Measurements from ENCODE around the gene MCM10. TPM values are rescaled to one million over a fixed set of nuclear protein-coding genes. Genes with fewer than 3 reads are reported as not detected.

The MCM10 gene
- total and polyA plus RNA-seq, 12 donors, result 0.07 to 3.8 (median 0.25) TPM; not detected in 3

DNA sequence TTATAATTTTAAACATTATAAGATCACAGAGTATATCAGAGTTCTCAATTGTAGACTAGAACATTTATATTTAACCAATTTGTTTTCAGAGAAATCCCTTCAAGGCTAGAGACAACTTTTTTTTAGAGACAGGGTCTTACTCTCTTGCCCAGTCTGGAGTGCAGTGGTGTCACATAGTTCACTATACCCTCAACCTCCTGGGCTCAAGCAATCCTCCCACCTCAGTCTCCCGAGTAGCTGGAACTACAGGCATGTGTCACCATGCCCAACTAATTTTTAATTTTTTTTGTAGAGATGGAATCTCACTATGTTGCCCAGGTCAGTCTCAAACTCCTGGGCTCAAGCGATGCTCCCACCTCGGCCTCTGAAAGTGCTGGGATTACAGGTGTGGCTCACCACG is 57.5 kb downstream of the MCM10 start:
- H3K36me3 ChIP-seq, result no peaks in the 10 kb centered on the region
- intact Hi-C loops (cut with DNase I), result no loop called here
- ATAC-seq, result no peak
- no peak for DNase-seq
- TF ChIP-seq, protein P1, sequence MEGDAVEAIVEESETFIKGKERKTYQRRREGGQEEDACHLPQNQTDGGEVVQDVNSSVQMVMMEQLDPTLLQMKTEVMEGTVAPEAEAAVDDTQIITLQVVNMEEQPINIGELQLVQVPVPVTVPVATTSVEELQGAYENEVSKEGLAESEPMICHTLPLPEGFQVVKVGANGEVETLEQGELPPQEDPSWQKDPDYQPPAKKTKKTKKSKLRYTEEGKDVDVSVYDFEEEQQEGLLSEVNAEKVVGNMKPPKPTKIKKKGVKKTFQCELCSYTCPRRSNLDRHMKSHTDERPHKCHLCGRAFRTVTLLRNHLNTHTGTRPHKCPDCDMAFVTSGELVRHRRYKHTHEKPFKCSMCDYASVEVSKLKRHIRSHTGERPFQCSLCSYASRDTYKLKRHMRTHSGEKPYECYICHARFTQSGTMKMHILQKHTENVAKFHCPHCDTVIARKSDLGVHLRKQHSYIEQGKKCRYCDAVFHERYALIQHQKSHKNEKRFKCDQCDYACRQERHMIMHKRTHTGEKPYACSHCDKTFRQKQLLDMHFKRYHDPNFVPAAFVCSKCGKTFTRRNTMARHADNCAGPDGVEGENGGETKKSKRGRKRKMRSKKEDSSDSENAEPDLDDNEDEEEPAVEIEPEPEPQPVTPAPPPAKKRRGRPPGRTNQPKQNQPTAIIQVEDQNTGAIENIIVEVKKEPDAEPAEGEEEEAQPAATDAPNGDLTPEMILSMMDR (IDR thresholded peaks at IDR 0.05), result no peak
- H3K4me1 ChIP-seq, result no peaks in the 10 kb centered on the region
- WGBS, 2 donors, result 93 to 94% methylated on average over 4 of the region's 4 CpGs
- H3K27ac ChIP-seq, result no peak overlapping the region
- H3K27me3 ChIP-seq, result no peaks in the 10 kb centered on the region
- no peak overlapping the region for H3K4me3 ChIP-seq
- no peaks in the 10 kb centered on the region for H3K9me3 ChIP-seq

DNA sequence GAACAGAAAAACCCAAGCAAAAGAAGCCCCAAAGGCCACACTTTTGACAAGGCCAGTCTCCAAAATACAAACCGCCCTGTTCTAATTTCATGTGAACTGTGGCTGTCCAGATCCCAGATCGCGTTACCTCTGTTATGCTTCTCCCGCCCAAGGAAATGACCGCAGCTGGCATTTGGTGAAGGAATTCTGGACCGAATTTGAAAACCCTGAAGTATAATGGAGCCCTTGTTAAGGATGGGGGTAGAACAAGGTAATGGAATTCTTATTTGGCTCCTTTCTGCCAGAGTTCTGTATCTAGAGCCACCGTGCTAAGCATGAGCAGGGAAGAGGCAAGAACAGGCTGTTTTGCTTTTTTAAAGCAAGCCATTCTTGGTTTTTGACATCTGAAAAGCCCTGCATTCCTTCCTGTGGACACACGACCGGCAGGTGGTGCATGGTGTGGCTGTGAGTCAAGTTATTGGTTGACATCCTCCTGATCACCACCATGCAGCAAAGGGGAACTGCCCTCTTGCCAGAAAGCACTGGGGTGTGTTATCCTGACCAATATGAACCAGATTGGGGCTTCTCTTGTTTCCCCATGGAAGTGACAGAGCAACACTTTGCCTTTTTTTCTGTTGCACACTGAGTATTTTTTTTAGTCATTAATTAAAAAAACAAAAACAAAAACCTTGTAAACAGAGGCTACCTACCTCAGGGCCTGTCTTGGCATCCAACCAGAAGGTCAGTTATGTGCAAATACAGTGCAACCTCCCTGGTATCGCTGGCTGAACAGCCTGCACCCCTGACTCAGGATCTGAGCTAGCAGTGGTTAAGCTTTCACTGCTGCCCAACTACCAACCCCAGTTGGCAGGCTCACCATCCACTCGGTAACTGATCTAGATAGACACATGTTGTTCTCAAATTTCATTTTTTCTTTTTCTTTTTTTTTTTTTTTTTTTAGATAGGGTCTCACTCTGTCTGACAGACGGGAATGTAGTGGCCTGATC is 58.6 kb downstream of the MCM10 start:
- H3K27ac ChIP-seq, result no peak overlapping the region
- DNase-seq, result no peak
- TF ChIP-seq, protein P1 (IDR thresholded peaks at IDR 0.05), result peak in 1 of 9 donors; percentile 16
- H3K4me3 ChIP-seq, result no peak overlapping the region
- no peaks in the 10 kb centered on the region for H3K4me1 ChIP-seq
- H3K27me3 ChIP-seq, result no peaks in the 10 kb centered on the region
- intact Hi-C loops (cut with DNase I), result no loop called here
- no peaks in the 10 kb centered on the region for H3K9me3 ChIP-seq
- WGBS, 2 donors, result 58 to 64% methylated on average over 12 of the region's 12 CpGs
- H3K36me3 ChIP-seq, result no peaks in the 10 kb centered on the region
- no peak for ATAC-seq

DNA sequence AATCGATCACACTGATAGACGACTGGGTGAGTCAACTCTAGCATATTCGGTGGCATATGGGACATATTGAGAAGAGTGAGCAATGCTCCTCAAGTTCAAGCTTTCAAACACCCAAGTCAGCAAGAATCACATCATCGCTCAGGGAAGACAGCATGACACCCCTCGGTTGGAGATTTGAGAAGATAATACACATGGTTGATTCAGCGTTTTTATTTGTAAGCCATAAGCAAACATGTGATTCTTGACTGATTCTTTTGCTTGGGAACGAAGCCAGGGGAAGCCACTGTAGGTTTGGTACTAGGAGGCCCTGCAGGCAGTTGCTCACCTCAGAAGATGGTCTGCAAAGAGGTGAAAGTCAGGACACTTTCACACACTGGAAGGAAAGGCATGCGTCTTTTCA is 60.2 kb downstream of the MCM10 start:
- H3K9me3 ChIP-seq, result no peaks in the 10 kb centered on the region
- TF ChIP-seq, protein P1 (IDR thresholded peaks at IDR 0.05), result no peak
- intact Hi-C loops (cut with DNase I), result no loop called here
- DNase-seq, result no peak
- WGBS, 2 donors, result 89 to 92% methylated on average over 8 of the region's 8 CpGs
- H3K27me3 ChIP-seq, result no peaks in the 10 kb centered on the region
- H3K27ac ChIP-seq, result no peak overlapping the region
- ATAC-seq, result no peak
- H3K36me3 ChIP-seq, result no peaks in the 10 kb centered on the region
- H3K4me3 ChIP-seq, result no peak overlapping the region
- no peaks in the 10 kb centered on the region for H3K4me1 ChIP-seq

DNA sequence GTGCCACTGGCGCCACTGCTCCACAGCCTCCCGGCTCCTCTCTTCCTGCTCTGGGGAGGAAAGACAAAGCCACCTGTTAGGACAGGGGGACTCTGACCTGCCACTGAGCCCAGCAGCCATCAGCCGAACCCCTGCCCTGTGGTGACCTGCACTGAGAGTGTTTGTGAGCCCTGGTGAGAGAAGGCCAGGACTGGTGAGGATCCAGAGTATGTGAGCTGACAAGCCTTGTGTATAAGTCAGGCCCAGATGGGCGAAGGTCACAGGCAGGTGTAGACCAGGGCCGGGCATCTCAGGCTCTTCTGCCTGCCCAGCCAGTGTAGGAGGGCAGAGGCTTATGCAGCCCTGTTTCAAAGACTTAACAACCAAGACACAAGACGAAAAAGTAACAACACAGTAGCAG is 60.8 kb downstream of the MCM10 start:
- 88 to 89% methylated on average over 6 of the region's 6 CpGs for whole genome bisulfite sequencing, 2 donors
- H3K36me3 ChIP-seq, result no peaks in the 10 kb centered on the region
- no peaks in the 10 kb centered on the region for H3K4me1 ChIP-seq
- H3K27ac ChIP-seq, result no peak overlapping the region
- H3K27me3 ChIP-seq, result no peaks in the 10 kb centered on the region
- TF ChIP-seq, protein P1 (IDR thresholded peaks at IDR 0.05), result no peak
- intact Hi-C loops (cut with DNase I), result no loop called here
- H3K9me3 ChIP-seq, result no peaks in the 10 kb centered on the region
- H3K4me3 ChIP-seq, result no peak overlapping the region
- ATAC-seq, result no peak
- no peak for DNase-seq
